GM18511 (cell line): ENCODE results near the gene GOLGA2.

ENCODE experiments used
- ATAC-seq: cut with Tn5 transposase; IDR thresholded peaks from one replicate; pipeline ENCODE4 v1.9.1; 2021; ENCODE audit warnings: mild to moderate bottlenecking, moderate library complexity; ENCODE audit not compliant: unreplicated experiment

Gene GOLGA2

GRCh38 chr9:128260340-128260739 is 15.5 kb downstream of the GOLGA2 start:
- no peak for ATAC-seq

- no peak for ATAC-seq
These were observed 16.7 kb downstream of the GOLGA2 start for GRCh38 chr9:128259156-128259555.

GRCh38 chr9:128258326-128258725 is 17.5 kb downstream of the GOLGA2 start:
- ATAC-seq: no peak

GRCh38 chr9:128257907-128258306 is 17.9 kb downstream of the GOLGA2 start:
- ATAC-seq: no peak

- ATAC-seq: no peak
These were observed 18.6 kb downstream of the GOLGA2 start for GRCh38 chr9:128257086-128257825.

GRCh38 chr9:128254855-128255759 is 20.7 kb downstream of the GOLGA2 start:
- no peak for ATAC-seq

DNA sequence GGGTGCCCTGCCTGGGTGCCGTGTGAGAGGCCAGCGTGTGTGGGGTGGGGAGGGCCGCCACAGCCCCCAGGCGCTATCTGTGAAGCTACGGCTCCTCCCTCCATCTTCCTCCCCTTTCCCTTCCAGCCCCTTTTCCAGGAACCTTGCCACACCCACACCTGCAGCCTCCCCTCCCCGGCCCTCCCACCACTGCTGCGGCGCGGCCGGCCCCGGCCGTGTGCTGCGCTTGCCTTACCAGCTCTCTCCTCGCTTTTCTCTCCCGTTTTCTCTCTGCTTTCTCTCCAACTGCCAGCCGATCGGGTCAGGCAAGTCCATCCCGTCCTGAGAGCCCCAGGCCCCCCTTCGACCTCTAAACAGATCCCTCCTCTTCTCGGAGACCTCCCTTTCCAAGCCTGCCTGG is 21.4 kb downstream of the GOLGA2 start:
- no peak for ATAC-seq

GRCh38 chr9:128253991-128254346 is 21.8 kb downstream of the GOLGA2 start:
- ATAC-seq: no peak

DNA sequence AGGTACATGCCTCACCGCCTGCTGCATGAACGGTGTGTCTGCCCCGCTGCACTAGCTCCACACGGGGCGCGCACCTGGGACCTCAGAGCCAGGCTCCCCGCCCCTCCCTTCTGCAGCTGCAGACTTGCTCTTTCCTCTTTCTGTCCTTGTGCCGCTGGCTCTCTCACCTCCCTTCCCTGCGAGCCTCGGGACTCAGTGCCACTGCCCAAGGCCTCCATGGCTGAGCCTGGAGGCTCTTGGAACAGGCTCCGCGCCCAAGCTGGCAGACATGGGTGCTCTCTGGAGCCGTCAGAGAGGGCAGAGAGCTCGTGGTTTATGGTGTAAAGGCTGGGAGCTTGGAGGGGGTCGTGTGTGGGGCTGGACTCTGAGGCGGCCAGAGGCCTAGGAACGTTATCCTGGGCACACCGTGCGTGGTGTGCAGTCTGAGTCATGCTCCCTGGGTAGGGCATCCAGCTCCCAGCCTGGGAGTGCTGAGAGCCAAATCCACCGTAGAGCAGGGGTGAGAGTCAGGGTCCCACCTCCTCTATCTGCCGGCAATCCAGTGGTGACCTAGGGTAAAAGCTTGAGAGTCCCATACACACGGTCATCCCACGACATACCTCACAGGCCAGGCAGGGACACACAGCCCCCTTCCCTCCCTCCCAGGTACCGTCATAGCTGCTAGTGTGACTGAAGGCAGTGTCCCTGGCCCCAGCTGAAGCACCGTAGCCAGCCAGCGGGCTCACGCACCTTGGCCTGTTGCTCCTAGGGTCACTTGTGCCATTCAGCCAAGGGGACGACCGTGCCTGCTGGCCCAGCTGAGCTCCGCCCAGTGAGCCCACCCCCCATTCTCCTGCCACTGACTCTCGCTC is 22.4 kb downstream of the GOLGA2 start:
- ATAC-seq: no peak

GRCh38 chr9:128252317-128253139 is 23.3 kb downstream of the GOLGA2 start:
- no peak for ATAC-seq

- ATAC-seq: no peak
These were observed 24.1 kb downstream of the GOLGA2 start for GRCh38 chr9:128251732-128252100.

GRCh38 chr9:128250839-128251731 is 24.7 kb downstream of the GOLGA2 start:
- ATAC-seq: peak; percentile 17

- peak; percentile 82 for ATAC-seq
These were observed 25.6 kb downstream of the GOLGA2 start for GRCh38 chr9:128249908-128250838.

GRCh38 chr9:128249558-128249907 is 26.3 kb downstream of the GOLGA2 start:
- ATAC-seq: no peak

DNA sequence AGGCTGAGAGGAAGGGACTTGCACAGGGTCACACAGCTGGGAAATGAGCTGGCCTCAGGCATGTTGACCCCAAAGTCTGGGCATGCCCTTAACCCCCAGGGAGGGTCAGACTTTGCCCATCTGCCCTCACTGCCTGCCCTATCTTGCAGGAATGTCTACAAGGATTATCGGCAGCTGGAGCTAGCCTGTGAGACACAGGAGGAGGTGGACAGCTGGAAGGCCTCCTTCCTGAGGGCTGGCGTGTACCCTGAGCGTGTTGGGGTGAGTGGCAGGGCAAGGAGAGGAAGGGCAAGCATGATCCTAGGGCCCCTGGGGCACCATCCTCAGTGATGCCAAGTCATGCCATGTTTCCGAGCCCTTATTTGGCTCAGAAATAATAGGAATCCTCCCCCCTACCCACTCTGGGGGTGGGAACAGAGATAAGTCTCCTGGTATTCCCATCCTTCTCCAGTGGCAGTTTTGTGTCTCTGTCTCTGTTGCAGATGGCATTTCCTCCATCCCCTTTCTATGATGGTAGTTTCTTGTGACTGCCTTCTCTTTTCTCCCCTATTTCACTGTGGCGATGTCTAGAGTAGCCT is 28.5 kb downstream of the GOLGA2 start:
- no peak for ATAC-seq

DNA sequence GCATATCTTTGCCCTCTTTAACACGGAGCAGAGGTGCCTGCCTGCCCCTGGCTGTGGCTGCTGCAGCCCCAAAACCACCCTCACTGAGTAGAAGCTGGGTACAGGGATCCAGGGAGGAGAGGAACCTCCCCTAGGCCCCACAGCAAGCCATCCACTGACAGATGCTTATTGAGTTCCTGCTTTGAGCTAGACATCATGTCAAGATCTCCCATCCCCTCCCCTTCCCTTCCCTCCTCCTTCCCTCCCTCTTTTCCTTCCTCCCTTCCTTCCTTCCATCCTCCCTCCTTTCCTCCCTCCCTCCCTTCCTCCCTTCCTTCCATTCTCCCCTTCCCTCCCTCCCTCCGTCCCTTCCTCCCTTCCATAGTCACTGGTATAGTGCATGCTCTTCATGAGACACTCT is 29.3 kb downstream of the GOLGA2 start:
- no peak for ATAC-seq

DNA sequence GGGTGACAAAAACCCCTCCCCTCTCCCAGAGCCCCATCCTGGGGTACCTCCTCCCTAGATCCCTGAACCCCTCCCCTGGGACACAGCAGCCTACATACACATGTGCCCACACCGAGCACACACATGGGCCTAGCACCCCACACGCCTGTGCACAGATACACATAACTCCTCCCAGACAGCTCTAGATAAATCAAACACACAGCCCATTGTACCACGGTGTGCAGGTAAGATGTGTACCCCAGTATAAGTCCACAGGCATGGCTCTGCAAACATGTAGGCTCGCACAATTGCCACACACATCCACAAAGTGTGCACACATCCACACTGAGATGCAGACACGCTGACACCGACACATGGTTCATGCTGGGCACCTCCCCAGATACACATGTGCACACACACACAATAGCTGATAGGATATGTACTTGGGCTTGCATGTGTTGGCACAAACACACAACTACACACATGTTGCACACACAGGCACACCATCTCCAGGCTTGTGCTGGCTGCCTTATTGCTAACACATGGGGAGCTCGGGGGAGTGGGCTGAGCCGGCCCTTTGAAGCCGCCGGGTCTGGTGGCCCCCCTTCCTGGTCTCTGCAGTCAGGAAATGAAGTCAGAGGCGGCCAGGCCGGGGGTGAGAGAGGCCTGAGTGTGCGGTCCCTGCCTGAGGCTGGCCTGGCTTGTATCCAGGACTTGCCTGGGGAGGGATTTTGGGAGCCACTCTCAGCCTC is 30.2 kb downstream of the GOLGA2 start:
- ATAC-seq: no peak
